Tibial nerve (tissue), 3 donors: ENCODE results near the gene ANKS1A.

Experiments
- POLR2A ChIP-seq, 2 donors: fragments of 450-650 bp; IDR thresholded peaks; one replicate each; pipeline ENCODE4 v1.6.1; 2017; ENCODE audit warnings: antibody characterized with exemption in 2 of 2, mild to moderate bottlenecking in 2 of 2, moderate library complexity in 2 of 2
- TF ChIP-seq, protein P1 (sequence below), 5 experiments: fragments of 200-600 bp in 3 of 5; fragments of 450-650 bp in 2 of 5; sonication (generic) in 3 of 5; IDR thresholded peaks; one replicate each; pipeline ENCODE4 v1.5.1; 2016 to 2019; ENCODE audit warnings: antibody characterized with exemption in 5 of 5, mild to moderate bottlenecking in 3 of 5, moderate library complexity in 2 of 5

DNA sequence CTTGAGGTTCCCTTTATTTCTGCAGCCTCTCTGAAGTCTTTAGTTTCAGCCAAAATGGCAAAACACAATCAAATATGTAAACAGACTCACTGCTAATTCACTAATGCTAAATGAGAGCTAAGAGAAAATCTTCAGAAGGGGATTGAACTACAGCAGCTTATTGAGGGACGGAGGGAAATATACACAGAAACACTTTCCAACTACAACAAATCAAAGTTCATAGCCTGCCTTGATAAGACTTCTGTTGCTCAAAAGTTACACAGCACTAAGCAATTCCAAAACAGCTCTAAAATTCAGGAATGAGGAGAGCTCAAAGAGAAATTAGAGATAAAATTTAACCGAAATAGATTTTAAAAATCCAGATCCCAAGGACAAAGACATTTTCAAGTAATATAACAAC, 250.4 kb downstream of the ANKS1A start:
- TF ChIP-seq, protein P1, sequence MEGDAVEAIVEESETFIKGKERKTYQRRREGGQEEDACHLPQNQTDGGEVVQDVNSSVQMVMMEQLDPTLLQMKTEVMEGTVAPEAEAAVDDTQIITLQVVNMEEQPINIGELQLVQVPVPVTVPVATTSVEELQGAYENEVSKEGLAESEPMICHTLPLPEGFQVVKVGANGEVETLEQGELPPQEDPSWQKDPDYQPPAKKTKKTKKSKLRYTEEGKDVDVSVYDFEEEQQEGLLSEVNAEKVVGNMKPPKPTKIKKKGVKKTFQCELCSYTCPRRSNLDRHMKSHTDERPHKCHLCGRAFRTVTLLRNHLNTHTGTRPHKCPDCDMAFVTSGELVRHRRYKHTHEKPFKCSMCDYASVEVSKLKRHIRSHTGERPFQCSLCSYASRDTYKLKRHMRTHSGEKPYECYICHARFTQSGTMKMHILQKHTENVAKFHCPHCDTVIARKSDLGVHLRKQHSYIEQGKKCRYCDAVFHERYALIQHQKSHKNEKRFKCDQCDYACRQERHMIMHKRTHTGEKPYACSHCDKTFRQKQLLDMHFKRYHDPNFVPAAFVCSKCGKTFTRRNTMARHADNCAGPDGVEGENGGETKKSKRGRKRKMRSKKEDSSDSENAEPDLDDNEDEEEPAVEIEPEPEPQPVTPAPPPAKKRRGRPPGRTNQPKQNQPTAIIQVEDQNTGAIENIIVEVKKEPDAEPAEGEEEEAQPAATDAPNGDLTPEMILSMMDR (IDR thresholded peaks at IDR 0.05): no peak
- TF ChIP-seq POLR2A (IDR thresholded peaks at IDR 0.05): no peak
